ENCODE results near the gene INPP5A. TPM values are rescaled to one million over a fixed set of nuclear protein-coding genes. Genes with fewer than 3 reads are reported as not detected.

Gene INPP5A
- total RNA-seq, 1 donor from 2014 or later = 45.2 TPM

DNA sequence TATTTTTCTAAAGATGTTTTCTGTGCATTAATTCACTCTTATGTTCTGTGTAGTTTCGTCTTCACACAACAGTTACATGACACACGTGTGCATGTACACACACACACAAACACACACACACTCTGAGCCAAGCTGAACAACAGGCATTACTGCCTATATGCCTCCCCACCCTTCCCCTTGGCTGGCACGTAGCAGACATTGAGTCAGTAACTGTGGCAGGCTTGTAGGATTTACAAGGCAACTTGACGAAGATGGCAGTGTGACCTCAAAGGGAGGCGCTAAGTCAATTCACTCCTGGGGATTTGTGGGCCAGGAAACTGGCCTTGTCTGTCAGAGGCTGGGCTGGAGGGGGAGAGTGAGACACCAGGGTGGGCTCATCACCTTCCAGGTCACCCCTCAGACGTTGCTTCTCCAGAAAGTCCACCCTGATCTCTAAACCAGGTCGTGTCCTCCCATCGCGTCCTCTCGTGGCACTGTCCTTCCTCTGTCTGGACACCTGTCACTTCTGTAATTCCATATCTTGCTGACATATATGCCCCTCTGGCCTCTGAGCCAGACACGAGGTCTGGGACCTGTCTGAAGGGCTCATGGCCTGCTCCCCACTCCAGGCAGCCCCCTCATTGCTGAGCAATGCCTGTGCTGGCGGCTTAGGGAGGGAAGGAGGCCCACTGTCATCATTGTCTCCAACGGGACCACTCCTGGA, 41.1 kb upstream of the INPP5A start:
- no peaks in the 10 kb centered on the region for H3K4me1 Mint-ChIP-seq (ENCODE audit: unreplicated experiment)
- no peak overlapping the region for H3K4me3 Mint-ChIP-seq (ENCODE audit: unreplicated experiment)
- TF ChIP-seq, protein P1, sequence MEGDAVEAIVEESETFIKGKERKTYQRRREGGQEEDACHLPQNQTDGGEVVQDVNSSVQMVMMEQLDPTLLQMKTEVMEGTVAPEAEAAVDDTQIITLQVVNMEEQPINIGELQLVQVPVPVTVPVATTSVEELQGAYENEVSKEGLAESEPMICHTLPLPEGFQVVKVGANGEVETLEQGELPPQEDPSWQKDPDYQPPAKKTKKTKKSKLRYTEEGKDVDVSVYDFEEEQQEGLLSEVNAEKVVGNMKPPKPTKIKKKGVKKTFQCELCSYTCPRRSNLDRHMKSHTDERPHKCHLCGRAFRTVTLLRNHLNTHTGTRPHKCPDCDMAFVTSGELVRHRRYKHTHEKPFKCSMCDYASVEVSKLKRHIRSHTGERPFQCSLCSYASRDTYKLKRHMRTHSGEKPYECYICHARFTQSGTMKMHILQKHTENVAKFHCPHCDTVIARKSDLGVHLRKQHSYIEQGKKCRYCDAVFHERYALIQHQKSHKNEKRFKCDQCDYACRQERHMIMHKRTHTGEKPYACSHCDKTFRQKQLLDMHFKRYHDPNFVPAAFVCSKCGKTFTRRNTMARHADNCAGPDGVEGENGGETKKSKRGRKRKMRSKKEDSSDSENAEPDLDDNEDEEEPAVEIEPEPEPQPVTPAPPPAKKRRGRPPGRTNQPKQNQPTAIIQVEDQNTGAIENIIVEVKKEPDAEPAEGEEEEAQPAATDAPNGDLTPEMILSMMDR (IDR thresholded peaks at IDR 0.05; ENCODE audit: unreplicated experiment) = no peak
- no peaks in the 10 kb centered on the region for H3K9me3 Mint-ChIP-seq (ENCODE audit: unreplicated experiment)
- H3K27ac Mint-ChIP-seq (ENCODE audit: unreplicated experiment) = no peak overlapping the region
- DNase-seq (ENCODE audit: low spot score) = no peak
- H3K36me3 Mint-ChIP-seq (ENCODE audit: low read depth, unreplicated experiment) = peaks cover 4% of the 10 kb centered on the region
- peaks cover 10% of the 10 kb centered on the region for H3K27me3 Mint-ChIP-seq (ENCODE audit: unreplicated experiment)

DNA sequence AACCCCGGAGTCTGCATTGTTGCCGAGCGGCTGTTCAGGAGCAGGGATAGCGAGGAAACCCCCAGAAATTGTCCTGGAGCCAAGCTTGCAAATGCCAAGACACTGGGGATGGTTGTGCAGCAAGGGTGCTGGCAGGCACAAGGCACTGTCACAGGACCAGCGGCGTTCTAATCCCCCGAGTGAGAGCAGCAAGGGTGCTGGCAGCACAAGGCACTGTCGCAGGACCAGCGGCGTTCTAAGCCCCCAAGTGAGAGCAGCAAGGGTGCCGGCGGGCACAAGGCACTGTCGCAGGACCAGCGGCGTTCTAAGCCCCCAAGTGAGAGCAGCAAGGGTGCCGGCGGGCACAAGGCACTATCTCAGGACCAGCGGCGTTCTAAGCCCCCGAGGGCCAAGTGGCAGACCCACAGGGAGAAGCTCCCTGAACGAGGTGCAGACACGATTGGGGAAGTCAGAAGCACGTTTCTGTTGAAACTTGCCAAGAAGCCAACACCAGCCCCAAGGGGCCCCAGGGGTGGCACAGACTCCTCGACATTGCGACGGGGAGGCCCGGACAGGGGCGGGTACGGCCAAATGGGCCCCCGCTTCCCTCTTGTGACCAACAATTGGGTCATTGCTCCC, 40.4 kb upstream of the INPP5A start:
- peaks cover 4% of the 10 kb centered on the region for H3K36me3 Mint-ChIP-seq (ENCODE audit: low read depth, unreplicated experiment)
- peaks cover 10% of the 10 kb centered on the region for H3K27me3 Mint-ChIP-seq (ENCODE audit: unreplicated experiment)
- TF ChIP-seq, protein P1 (IDR thresholded peaks at IDR 0.05; ENCODE audit: unreplicated experiment) = no peak
- DNase-seq (ENCODE audit: low spot score) = no peak
- no peaks in the 10 kb centered on the region for H3K4me1 Mint-ChIP-seq (ENCODE audit: unreplicated experiment)
- no peak overlapping the region for H3K4me3 Mint-ChIP-seq (ENCODE audit: unreplicated experiment)
- no peaks in the 10 kb centered on the region for H3K9me3 Mint-ChIP-seq (ENCODE audit: unreplicated experiment)
- no peak overlapping the region for H3K27ac Mint-ChIP-seq (ENCODE audit: unreplicated experiment)

DNA sequence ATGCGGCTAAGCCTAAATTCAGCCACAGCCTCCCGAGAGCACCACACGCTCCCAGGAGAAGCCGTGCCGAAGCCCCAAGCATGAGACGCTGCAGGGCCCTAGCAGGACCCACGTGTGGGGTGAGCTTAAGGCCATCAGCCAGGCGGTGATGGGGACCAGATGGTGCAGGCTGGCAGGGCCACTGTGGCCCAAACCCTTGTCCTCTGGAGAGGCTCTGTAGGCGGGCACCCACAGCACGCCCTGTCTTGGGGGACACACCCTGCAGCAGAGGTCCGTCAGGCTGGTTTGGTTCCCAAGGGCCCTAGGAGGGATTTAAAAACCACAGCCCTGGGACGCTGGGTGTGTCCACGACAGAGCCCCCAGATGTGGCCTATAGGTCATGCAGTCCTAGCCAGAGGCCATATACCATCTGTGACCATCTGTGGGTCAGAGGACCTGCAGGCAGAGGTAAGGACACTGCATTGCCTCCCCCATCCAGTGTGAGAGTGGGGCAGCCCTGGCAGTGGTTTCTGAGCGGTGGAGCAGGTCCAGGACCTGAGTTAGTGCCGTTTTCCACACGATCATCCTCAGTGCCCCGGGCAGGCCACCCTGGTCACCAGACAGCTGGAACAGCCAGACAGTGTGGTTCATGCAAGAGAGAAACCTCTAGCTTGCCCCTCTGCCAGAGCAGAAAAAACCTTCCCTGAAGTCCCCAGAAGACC, 39.6 kb upstream of the INPP5A start:
- no peak overlapping the region for H3K4me3 Mint-ChIP-seq (ENCODE audit: unreplicated experiment)
- no peak for DNase-seq (ENCODE audit: low spot score)
- TF ChIP-seq, protein P1 (IDR thresholded peaks at IDR 0.05; ENCODE audit: unreplicated experiment) = no peak
- peaks cover 4% of the 10 kb centered on the region for H3K36me3 Mint-ChIP-seq (ENCODE audit: low read depth, unreplicated experiment)
- no peak overlapping the region for H3K27ac Mint-ChIP-seq (ENCODE audit: unreplicated experiment)
- H3K27me3 Mint-ChIP-seq (ENCODE audit: unreplicated experiment) = peaks cover 5% of the 10 kb centered on the region
- H3K4me1 Mint-ChIP-seq (ENCODE audit: unreplicated experiment) = no peaks in the 10 kb centered on the region
- H3K9me3 Mint-ChIP-seq (ENCODE audit: unreplicated experiment) = no peaks in the 10 kb centered on the region

DNA sequence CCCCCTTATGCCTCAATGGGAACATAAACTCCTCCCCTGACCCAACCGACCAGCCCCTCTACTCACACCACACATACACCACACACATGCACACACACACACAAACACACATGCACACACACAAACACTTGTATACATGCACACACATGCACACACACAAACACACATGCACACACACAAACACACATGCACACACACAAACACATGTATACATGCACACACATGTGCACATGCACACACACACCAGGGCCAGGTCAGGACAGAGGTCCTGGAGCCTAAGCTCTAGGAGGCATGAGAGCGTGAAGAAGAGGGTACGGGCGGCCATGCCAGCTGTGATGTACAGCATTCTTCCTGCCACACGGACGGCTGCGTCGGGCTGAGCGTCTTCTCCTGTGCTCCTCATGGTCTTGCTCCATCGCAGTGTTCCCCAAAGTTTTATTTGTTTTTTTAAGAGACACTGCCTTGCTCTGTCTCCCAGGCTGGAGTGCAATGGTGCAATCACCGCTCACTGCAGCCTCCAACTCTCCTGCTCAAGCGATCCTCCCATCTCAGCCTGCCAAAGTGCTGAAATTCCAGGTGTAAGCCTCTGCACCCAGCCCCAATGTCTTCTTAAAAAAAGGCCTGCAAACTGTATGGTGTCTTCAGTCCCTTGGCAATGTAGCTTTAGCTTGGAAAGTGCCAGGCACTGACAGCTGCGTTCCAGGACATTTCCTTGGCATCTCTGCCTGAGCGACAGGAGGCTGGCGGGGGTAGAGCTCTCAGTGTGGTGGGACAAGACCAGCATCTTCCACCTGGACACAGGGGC, 38.8 kb upstream of the INPP5A start:
- no peak for DNase-seq (ENCODE audit: low spot score)
- H3K4me3 Mint-ChIP-seq (ENCODE audit: unreplicated experiment) = peak overlapping the region; percentile 35
- peaks cover 4% of the 10 kb centered on the region for H3K27me3 Mint-ChIP-seq (ENCODE audit: unreplicated experiment)
- H3K36me3 Mint-ChIP-seq (ENCODE audit: low read depth, unreplicated experiment) = peaks cover 4% of the 10 kb centered on the region
- TF ChIP-seq, protein P1 (IDR thresholded peaks at IDR 0.05; ENCODE audit: unreplicated experiment) = no peak
- no peak overlapping the region for H3K27ac Mint-ChIP-seq (ENCODE audit: unreplicated experiment)
- H3K4me1 Mint-ChIP-seq (ENCODE audit: unreplicated experiment) = no peaks in the 10 kb centered on the region
- H3K9me3 Mint-ChIP-seq (ENCODE audit: unreplicated experiment) = no peaks in the 10 kb centered on the region

All from endothelial cell (in vitro differentiated cells).